Breast epithelium (tissue), 4 donors: ENCODE data around the gene CDH1. TPM values are rescaled to one million over a fixed set of nuclear protein-coding genes. Genes with fewer than 3 reads are reported as not detected.

Source experiments
- DNase-seq, 2 donors: peaks; one replicate each; pipeline ENCODE4 v3.0.0-alpha.2; 2019; ENCODE audit warnings: low spot score in 2 of 2
- H3K27ac ChIP-seq, 2 donors: fragments of 200-600 bp; sonication (generic) in 1 of 2; one replicate each; pipeline ENCODE4 v1.5.1; 2016 to 2019; ENCODE audit warnings: mild to moderate bottlenecking in 1 of 2
- H3K27me3 ChIP-seq, 2 donors: fragments of 200-600 bp; sonication (generic) in 1 of 2; one replicate each; pipeline versions ENCODE4 v1.5.1 to v1.6.0; 2017 to 2019; ENCODE audit warnings: control low read depth in 1 of 2, mild to moderate bottlenecking in 1 of 2
- H3K36me3 ChIP-seq: fragments of 200-600 bp; one replicate; pipeline ENCODE4 v1.5.1; 2019
- H3K4me1 ChIP-seq, 2 donors: fragments of 200-600 bp; sonication (generic); one replicate each; pipeline ENCODE4 v1.5.1; 2016 to 2019; ENCODE audit warnings: control low read depth in 1 of 2
- H3K4me3 ChIP-seq, 3 donors: fragments of 200-600 bp; sonication (generic); 1 replicate in 2 of 3; 2 replicates in 1 of 3; pipeline ENCODE4 v1.5.1; 2016 to 2019; ENCODE audit warnings: mild to moderate bottlenecking in 3 of 3, moderate library complexity in 2 of 3
- H3K9me3 ChIP-seq, 2 donors: fragments of 200-600 bp; sonication (generic) in 1 of 2; one replicate each; pipeline ENCODE4 v1.5.1; 2016 to 2019; ENCODE audit warnings: control low read depth in 1 of 2
- POLR2A ChIP-seq: fragments of 450-650 bp; IDR thresholded peaks from one replicate; pipeline ENCODE4 v1.6.1; 2016; ENCODE audit warnings: antibody characterized with exemption, mild to moderate bottlenecking, moderate library complexity
- POLR2AphosphoS5 ChIP-seq, 3 donors: sonication (generic); formaldehyde crosslinking; IDR thresholded peaks; one replicate each; pipeline ENCODE4 v1.6.1; 2017; ENCODE audit warnings: antibody characterized with exemption in 3 of 3
- intact Hi-C: fragments of 100-400 bp; cut with DNase I; formaldehyde crosslinking; loops from one replicate; pipeline ENCODE4 v1.15.1; 2023; ENCODE audit warnings: low total_unique reads
- total RNA-seq, 3 donors: library from RNA; depleted of rRNA; stranded (reverse); fragments of >200 nt; gene quantifications; one replicate each; pipeline ENCODE4 v1.1.0, GENCODE V29; 2016
- TF ChIP-seq, protein P1 (sequence below), 3 donors: fragments of 450-650 bp; IDR thresholded peaks; one replicate each; pipeline ENCODE4 v1.5.1; 2016 to 2017; ENCODE audit warnings: antibody characterized with exemption in 3 of 3, mild to moderate bottlenecking in 3 of 3, moderate library complexity in 3 of 3

CDH1 gene
- total RNA-seq, 3 donors from 2014 or later = 0.16 to 127 (median 86.5) TPM

DNA sequence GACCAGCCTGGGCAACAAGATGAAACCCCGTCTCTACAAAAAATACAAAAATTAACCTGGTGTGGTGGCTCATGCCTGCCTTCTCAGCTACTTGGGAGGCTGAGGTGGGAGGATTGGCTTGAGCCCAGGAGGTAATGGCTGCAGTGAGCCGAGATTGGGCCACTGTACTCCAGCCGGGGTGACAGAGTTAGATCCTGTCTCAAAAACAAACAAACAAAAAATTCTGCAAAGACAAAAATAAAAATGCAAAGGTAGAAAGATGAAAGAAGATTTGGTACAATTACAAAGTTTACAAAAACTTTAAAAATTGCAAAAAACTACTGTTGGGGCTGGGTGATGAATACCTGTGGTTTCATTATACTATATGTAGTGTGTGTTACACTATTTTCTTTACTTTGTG is 5.5 kb upstream of the CDH1 start:
- no peaks in the 10 kb centered on the region for H3K27me3 ChIP-seq
- H3K4me3 ChIP-seq = no peak overlapping the region
- no peaks in the 10 kb centered on the region for H3K36me3 ChIP-seq
- no peaks in the 10 kb centered on the region for H3K9me3 ChIP-seq
- intact Hi-C loops = no loop called here
- H3K4me1 ChIP-seq = no peaks in the 10 kb centered on the region
- DNase-seq = no peak
- no peak for TF ChIP-seq POLR2A
- no peak overlapping the region for H3K27ac ChIP-seq

DNA sequence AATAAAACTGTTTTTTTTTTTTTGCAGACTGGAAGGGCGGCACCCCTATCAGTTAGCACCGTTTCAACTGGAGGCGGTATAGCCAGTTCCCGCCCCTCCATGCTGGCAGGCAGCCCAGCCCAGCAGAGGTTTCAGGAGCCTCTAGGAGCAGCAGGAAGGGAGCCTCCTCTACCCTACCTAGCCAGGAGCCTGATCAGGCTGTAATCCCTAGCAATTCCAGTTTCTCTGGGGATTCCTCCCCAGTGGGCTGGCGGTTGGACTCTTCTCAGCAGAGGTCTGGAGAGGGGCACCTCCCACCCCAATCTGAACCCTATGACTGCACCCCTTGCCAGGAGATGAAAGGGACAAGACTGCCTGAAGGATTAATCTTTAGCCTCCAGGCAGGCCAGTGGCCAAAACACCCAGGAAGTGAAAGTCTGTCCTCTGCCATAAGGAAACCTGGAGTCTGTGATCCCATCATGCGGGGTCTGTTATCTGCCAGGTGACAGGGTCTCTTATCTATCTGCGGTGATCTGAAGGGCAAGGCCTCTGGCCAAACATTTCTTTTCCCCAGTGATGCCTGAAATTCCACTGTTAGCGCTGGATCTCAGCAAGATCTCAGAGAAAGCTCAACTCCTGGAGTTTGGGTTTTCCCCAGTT is 4.9 kb upstream of the CDH1 start:
- TF ChIP-seq POLR2A = no peak
- TF ChIP-seq POLR2AphosphoS5 (IDR thresholded peaks at IDR 0.05) = no peak
- TF ChIP-seq, protein P1, sequence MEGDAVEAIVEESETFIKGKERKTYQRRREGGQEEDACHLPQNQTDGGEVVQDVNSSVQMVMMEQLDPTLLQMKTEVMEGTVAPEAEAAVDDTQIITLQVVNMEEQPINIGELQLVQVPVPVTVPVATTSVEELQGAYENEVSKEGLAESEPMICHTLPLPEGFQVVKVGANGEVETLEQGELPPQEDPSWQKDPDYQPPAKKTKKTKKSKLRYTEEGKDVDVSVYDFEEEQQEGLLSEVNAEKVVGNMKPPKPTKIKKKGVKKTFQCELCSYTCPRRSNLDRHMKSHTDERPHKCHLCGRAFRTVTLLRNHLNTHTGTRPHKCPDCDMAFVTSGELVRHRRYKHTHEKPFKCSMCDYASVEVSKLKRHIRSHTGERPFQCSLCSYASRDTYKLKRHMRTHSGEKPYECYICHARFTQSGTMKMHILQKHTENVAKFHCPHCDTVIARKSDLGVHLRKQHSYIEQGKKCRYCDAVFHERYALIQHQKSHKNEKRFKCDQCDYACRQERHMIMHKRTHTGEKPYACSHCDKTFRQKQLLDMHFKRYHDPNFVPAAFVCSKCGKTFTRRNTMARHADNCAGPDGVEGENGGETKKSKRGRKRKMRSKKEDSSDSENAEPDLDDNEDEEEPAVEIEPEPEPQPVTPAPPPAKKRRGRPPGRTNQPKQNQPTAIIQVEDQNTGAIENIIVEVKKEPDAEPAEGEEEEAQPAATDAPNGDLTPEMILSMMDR (IDR thresholded peaks at IDR 0.05) = no peak
- Histone ChIP-seq H3K4me3 (no peak overlapping the region), H3K27me3 (no peaks in the 10 kb centered on the region), H3K4me1 (no peaks in the 10 kb centered on the region), H3K36me3 (no peaks in the 10 kb centered on the region), H3K9me3 (no peaks in the 10 kb centered on the region), H3K27ac (peak overlapping the region; percentile 67 to 68)
- DNase-seq = peak in 1 of 2 donors; percentile 67
- intact Hi-C loops = no loop called here

DNA sequence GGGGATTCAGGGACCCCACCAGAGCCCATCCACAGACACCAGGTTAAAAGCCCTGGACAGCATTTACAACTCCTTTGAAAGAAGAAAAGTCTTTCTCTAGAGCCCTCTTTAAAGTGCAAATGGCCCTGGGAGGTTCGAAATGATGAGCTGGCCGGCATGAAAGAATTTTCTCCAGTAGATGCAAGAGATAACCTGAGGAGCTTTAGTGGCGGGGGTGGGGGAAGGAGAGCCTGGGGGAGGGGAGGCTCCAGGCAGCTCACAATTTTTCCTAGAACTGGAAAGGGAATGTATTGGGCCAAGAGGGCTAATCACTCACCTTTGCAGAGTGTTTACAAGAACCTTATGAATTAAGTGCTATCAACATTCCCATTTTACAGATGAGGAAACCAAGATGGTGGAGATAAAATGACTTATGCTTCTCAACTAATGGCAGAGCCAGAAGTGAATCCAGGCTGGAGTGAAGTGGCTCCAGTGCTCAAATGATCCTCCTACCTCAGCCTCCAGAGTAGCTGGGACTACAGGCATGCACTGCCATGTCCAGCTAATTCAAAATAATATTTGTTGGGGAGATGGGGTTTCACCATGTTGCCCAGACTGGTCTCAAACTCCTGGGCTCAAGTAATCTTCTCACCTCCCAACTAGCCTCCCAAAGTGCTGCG is 4.2 kb upstream of the CDH1 start:
- H3K9me3 ChIP-seq = no peaks in the 10 kb centered on the region
- peaks cover 0 to 5% of the 10 kb centered on the region in 2 donors for H3K27me3 ChIP-seq
- H3K4me1 ChIP-seq = no peaks in the 10 kb centered on the region
- H3K36me3 ChIP-seq = no peaks in the 10 kb centered on the region
- H3K4me3 ChIP-seq = no peak overlapping the region
- intact Hi-C loops = no loop called here
- H3K27ac ChIP-seq = peak overlapping the region in 1 of 2 donors; percentile 68
- TF ChIP-seq POLR2A (no peak), POLR2AphosphoS5 (IDR thresholded peaks at IDR 0.05) (no peak)
- TF ChIP-seq, protein P1 (IDR thresholded peaks at IDR 0.05) = no peak
- no peak for DNase-seq

DNA sequence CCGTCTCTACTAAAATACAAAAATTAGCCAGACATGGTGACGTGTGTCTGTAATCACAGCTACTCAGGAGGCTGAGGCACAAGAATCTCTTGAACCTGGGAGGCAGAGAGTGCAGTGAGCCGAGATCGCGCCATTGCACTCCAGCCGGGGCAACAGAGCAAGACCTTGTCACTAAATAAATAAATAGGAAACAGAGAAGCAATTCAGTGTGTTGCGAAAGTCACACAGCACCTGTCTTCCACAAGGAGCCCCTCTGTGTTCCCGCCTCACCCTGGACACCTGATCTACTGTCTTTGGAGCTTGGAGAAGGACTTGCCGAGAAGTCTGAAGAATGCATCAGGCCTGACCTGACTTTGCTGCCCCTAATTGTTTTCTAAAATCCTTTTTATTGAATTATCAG is 3.5 kb upstream of the CDH1 start:
- Histone ChIP-seq H3K9me3 (no peaks in the 10 kb centered on the region), H3K4me3 (no peak overlapping the region), H3K27me3 (peaks cover 0 to 8% of the 10 kb centered on the region in 2 donors), H3K27ac (no peak overlapping the region), H3K36me3 (no peaks in the 10 kb centered on the region), H3K4me1 (no peaks in the 10 kb centered on the region)
- TF ChIP-seq, protein P1 (IDR thresholded peaks at IDR 0.05) = no peak
- no peak for TF ChIP-seq POLR2A
- no peak for TF ChIP-seq POLR2AphosphoS5 (IDR thresholded peaks at IDR 0.05)
- intact Hi-C loops = no loop called here
- DNase-seq = no peak

DNA sequence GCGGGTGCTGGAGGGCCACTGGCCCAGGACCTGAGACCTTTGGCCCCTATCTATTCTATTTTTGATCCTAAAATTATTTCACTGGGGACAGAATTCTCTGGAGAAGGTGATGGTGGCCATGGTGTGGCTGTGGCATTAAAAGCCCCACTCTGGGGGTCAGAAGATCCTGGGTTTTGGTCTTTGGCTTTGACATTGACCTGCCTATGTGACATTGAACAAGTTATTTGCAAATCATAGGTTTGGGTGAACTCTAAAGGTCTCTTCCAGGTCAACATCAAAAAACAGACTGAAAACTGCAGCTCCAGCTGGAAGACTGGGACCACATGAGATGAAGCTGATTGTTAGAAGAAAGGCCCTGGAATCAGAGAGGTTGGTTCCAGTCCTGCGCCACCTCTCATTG is 2.3 kb upstream of the CDH1 start:
- intact Hi-C loops = no loop called here
- no peak overlapping the region for H3K4me3 ChIP-seq

More for the DNA sequence above, 2.3 kb upstream of the CDH1 start:
- TF ChIP-seq POLR2A (no peak), POLR2AphosphoS5 (IDR thresholded peaks at IDR 0.05) (no peak)
- TF ChIP-seq, protein P1 (IDR thresholded peaks at IDR 0.05) = no peak
- DNase-seq = no peak
- peaks cover 0 to 8% of the 10 kb centered on the region in 2 donors for H3K27me3 ChIP-seq
- no peaks in the 10 kb centered on the region for H3K36me3 ChIP-seq
- H3K4me1 ChIP-seq = no peaks in the 10 kb centered on the region
- H3K9me3 ChIP-seq = no peaks in the 10 kb centered on the region
- no peak overlapping the region for H3K27ac ChIP-seq
